Measurements from ENCODE around the gene ZMPSTE24.

ZMPSTE24 gene

GRCh38 chr1:40224040-40224439 is 34.0 kb upstream of the ZMPSTE24 start:
- no peak for TF ChIP-seq OSR1 (CRISPR knock-in tag; IDR thresholded peaks at IDR 0.05)
- no peak for ATAC-seq

- TF ChIP-seq RARB (CRISPR knock-in tag; IDR thresholded peaks at IDR 0.05) (no peak), ZNF70 (CRISPR knock-in tag; IDR thresholded peaks at IDR 0.05) (no peak), TSHZ2 (CRISPR knock-in tag; IDR thresholded peaks at IDR 0.05) (no peak), TCF4 (CRISPR knock-in tag; IDR thresholded peaks at IDR 0.05; ENCODE audit: borderline replicate concordance) (no peak), GLIS3 (CRISPR knock-in tag; IDR thresholded peaks at IDR 0.05) (no peak), SNAI2 (CRISPR knock-in tag; IDR thresholded peaks at IDR 0.05) (no peak), TOX (CRISPR knock-in tag; IDR thresholded peaks at IDR 0.05; ENCODE audit: borderline replicate concordance) (no peak), PATZ1 (CRISPR knock-in tag; IDR thresholded peaks at IDR 0.05; ENCODE audit: borderline replicate concordance) (no peak), POU6F1 (CRISPR knock-in tag; IDR thresholded peaks at IDR 0.05; ENCODE audit: borderline replicate concordance, low read depth) (no peak), ZNF8 (CRISPR knock-in tag; IDR thresholded peaks at IDR 0.05) (no peak), ZFP3 (CRISPR knock-in tag; IDR thresholded peaks at IDR 0.05) (no peak), CREB5 (CRISPR knock-in tag; IDR thresholded peaks at IDR 0.05; ENCODE audit: low read depth) (no peak)
- no peak for ATAC-seq
Measured at GRCh38 chr1:40226192-40226591, 31.8 kb upstream of the ZMPSTE24 start.

- no peak for TF ChIP-seq TOX (CRISPR knock-in tag; IDR thresholded peaks at IDR 0.05; ENCODE audit: borderline replicate concordance)
- TF ChIP-seq ZFP30 (CRISPR knock-in tag; IDR thresholded peaks at IDR 0.05): no peak
- TF ChIP-seq CREB5 (CRISPR knock-in tag; IDR thresholded peaks at IDR 0.05; ENCODE audit: low read depth): no peak
- no peak for TF ChIP-seq ZNF565 (CRISPR knock-in tag; conservative IDR thresholded peaks at IDR 0.05; ENCODE audit: low read depth)
- TF ChIP-seq RARB (CRISPR knock-in tag; IDR thresholded peaks at IDR 0.05): no peak
- TF ChIP-seq ZFP3 (CRISPR knock-in tag; IDR thresholded peaks at IDR 0.05): no peak
- no peak for TF ChIP-seq ZC3H10 (CRISPR knock-in tag; IDR thresholded peaks at IDR 0.05)
- ATAC-seq: no peak
Measured at GRCh38 chr1:40232444-40232843, 25.6 kb upstream of the ZMPSTE24 start.

GRCh38 chr1:40239626-40240025 is 18.4 kb upstream of the ZMPSTE24 start:
- ATAC-seq: no peak
- TF ChIP-seq CSRNP3 (CRISPR knock-in tag; IDR thresholded peaks at IDR 0.05): no peak
- TF ChIP-seq PPARA (CRISPR knock-in tag; IDR thresholded peaks at IDR 0.05; ENCODE audit: borderline replicate concordance): no peak
- no peak for TF ChIP-seq ISL1 (CRISPR knock-in tag; IDR thresholded peaks at IDR 0.05)
- no peak for TF ChIP-seq ZNF70 (CRISPR knock-in tag; IDR thresholded peaks at IDR 0.05)
- no peak for TF ChIP-seq CREB5 (CRISPR knock-in tag; IDR thresholded peaks at IDR 0.05; ENCODE audit: low read depth)
- TF ChIP-seq CSDC2 (CRISPR knock-in tag; IDR thresholded peaks at IDR 0.05): no peak
- no peak for TF ChIP-seq SNAI2 (CRISPR knock-in tag; IDR thresholded peaks at IDR 0.05)
- no peak for TF ChIP-seq TCF4 (CRISPR knock-in tag; IDR thresholded peaks at IDR 0.05; ENCODE audit: borderline replicate concordance)
- no peak for TF ChIP-seq ZFP3 (CRISPR knock-in tag; IDR thresholded peaks at IDR 0.05)
- no peak for TF ChIP-seq TSHZ2 (CRISPR knock-in tag; IDR thresholded peaks at IDR 0.05)
- no peak for TF ChIP-seq TOX (CRISPR knock-in tag; IDR thresholded peaks at IDR 0.05; ENCODE audit: borderline replicate concordance)
- TF ChIP-seq ARNTL (CRISPR knock-in tag; IDR thresholded peaks at IDR 0.05; ENCODE audit: borderline replicate concordance, low read depth): no peak
- TF ChIP-seq ZFP30 (CRISPR knock-in tag; IDR thresholded peaks at IDR 0.05): no peak
- no peak for TF ChIP-seq RARB (CRISPR knock-in tag; IDR thresholded peaks at IDR 0.05)
